Glomerular visceral epithelial cell (primary cell): ENCODE measurements around the gene UNC119.
"Not testable (repeated sequence)": the region's sequence is repeated elsewhere in the genome, so short reads cannot be mapped to it uniquely, and the experiment has no call there.

Experiments used
- DNase-seq: peaks from one replicate; pipeline ENCODE4 v3.0.0-alpha.2; 2016; ENCODE audit errors: extremely low spot score

The UNC119 gene

DNA sequence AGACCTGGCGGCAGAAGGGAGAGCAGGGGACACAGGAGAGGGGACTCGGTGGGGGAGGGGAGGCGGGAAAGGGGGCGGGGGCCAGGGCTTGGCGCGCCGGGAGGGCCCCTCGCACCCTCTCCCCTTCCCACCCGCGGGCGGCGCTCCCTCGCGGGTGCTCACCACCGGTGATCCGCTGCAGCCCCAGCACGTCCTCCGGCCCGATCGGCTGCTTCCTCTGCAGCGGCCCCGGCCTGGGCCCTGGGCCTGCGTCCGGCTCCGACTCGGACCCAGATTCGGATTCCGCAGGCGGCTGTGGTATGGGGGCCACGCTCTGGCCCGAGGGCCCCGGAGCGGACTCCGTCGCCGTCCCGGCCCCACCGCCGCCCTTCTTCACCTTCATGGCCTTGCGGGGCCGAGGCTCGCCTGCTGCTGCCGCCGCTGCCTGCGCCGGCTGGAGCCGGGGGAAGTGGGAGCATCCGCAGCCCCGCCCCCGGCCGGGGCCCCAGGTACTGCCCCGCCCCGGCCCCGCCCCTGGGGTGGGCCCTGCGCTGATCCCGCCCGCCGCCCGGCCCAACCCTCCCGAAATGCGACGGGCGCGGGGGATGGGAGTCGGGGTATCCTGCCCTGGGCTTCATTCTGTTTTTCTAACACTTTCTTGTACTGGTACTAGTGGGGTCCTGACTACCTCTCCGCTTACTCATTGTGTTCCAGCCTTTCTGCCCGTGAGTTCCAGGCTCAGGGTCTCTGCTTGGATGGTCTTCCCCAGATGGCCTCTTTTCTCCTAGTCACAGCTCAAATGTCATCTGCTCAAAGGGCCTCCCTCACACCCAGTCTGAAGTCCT is at the start of gene UNC119:
Gene UNC119 (minus strand): TSS at position 449 of the 824 bp plus-strand sequence. CDS start 67 bp downstream, at position 382.
- DNase-seq = peak; percentile 80

- DNase-seq = peak; percentile 62
Observed at GRCh38 chr17:28599311-28600184, 47.1 kb upstream of the UNC119 start.

GRCh38 chr17:28598799-28599310 is 46.4 kb upstream of the UNC119 start, which contains the start of gene SPAG5:
TSS of gene SPAG5 (minus strand) at chr17:28599025. CDS start at chr17:28598946, 79 bp downstream.
- DNase-seq = peak; percentile 95

DNA sequence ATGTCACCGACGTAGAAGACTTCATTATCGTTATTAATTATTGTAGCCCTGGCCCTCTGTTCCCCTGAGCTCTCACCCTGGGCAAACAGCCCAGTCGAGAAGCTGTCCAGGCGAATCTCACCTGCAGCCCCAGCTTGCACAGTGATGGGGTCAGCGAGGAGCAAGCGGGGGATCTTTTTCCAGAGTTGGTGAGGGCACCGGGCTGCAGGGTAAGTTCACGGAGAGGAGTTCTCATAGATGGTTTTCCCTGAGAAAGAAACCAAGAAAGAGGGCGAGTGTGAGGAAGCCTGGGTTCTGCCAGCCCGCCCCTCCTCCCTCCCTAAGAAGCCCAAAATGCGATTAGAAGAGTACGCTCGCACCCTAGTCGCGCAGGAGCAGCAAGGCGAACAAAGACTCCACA is 46.0 kb upstream of the UNC119 start:
- DNase-seq = no peak

GRCh38 chr17:28597606-28598383 is 45.4 kb upstream of the UNC119 start:
- DNase-seq = no peak

- no peak for DNase-seq
Observed at GRCh38 chr17:28592260-28592659, 39.8 kb upstream of the UNC119 start.

GRCh38 chr17:28585851-28586250 is 33.4 kb upstream of the UNC119 start:
- no peak for DNase-seq

DNA sequence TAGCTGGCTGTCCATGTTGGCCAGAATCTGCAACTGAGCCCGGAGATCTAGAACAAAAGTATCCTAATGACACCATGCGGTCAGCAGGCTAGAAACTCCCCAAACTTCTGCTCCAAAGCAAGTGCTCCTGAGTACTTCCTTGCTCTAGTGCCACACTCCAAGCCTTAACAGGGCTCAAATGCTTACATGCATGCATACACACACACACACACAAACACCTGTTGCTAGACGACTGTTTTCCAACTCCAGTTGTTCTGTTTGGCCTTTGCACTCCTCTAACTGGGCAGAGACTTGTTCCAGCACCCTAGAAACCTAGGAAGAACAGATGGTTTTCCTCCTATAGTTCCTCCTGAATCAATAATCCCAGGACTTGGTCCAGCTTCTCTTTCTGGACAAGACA is 32.0 kb upstream of the UNC119 start:
- DNase-seq = no peak

DNA sequence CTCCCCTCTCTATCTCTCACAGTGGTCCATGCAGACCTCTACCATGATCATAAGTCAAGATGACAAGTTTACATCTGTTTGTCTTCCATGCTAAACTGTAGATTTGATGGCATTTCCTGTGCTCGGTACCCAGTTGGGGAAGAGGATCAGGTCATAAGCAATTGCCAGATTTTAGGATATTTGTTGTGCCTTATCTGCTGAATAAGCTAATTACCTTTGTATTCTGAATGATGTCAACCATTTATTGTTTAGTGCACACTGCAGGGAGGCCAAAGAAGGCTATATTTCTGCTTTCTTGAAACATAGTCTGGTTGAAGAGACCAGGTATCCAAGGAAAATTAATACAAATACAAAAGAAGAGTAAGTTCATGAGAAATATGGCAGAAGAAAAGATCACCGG is 30.1 kb upstream of the UNC119 start:
- DNase-seq = no peak

GRCh38 chr17:28580959-28581358 is 28.5 kb upstream of the UNC119 start:
- no peak for DNase-seq

- no peak for DNase-seq
Observed at GRCh38 chr17:28579526-28579925, 27.1 kb upstream of the UNC119 start.

DNA sequence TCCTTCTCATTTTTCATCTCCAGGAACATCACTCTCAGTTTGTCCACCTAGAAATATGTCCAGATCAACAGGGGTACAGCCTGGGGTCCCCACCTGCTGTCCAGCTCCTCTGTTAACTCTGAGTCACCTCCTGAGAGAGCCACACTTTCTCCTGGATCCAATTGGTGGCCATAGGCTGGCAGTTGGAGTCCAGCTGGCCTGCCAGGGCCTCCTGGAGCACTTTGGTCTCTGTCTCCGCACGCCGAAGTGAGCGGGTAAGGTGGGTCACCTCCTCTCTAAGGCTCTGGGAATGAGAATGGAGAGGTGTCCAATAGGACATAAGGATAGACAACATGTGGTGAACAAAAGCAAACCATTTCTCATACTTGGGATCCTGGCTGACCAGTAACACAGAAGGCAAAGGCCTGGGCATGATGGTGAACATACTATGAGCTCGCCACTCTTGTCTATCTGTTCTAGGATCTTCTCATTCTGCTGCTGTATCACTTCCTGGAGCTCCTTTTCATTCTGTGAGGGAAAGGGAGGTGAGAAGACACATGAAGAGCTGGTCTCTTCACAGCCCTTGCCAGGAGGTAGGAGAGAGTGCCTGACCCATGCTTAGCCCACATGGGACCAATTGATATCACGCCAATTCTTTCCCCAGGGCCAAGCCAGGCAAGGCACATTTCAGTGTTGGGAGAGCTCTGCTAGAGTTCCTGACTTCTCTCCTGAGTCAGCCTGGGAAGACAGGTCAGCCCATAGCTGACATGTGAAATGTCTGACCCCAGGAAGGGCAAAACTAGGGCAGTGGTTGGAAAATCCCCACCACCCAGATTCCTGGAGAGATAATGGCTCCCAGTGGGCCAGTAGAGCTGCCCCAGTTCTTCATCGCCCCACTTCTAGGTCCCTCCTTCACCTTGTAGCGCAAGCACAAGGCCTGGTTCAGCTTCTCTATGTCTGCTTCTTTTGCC is 26.1 kb upstream of the UNC119 start:
- DNase-seq = no peak

- no peak for DNase-seq
Observed at GRCh38 chr17:28577466-28577824, 25.0 kb upstream of the UNC119 start.

GRCh38 chr17:28576758-28577465 is 24.5 kb upstream of the UNC119 start, which contains the start of gene ALDOC:
TSS of gene ALDOC (minus strand) at chr17:28576895. CDS start at chr17:28575532, 1,363 bp downstream.
- DNase-seq = peak; percentile 43

DNA sequence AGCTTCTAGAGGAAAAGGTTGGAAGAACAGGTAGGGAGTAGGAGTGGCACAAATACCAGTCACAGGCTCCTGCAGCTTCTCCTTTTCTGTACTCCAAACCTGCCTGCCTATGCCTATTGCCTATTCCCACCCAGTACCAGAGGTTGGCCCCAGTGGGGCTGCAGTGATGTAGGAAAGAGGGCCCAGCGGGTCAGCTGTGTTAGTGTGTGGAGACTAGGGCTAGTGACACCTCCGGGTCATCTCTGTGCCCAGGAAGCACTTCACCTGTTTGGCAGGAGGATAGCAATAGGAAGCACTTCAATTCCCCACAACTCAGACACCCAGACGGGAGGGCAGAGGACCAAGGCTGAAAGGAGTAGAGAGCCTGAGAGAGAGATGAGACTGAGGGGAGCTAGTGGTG is 23.6 kb upstream of the UNC119 start:
- not testable (repeated sequence) for DNase-seq

DNA sequence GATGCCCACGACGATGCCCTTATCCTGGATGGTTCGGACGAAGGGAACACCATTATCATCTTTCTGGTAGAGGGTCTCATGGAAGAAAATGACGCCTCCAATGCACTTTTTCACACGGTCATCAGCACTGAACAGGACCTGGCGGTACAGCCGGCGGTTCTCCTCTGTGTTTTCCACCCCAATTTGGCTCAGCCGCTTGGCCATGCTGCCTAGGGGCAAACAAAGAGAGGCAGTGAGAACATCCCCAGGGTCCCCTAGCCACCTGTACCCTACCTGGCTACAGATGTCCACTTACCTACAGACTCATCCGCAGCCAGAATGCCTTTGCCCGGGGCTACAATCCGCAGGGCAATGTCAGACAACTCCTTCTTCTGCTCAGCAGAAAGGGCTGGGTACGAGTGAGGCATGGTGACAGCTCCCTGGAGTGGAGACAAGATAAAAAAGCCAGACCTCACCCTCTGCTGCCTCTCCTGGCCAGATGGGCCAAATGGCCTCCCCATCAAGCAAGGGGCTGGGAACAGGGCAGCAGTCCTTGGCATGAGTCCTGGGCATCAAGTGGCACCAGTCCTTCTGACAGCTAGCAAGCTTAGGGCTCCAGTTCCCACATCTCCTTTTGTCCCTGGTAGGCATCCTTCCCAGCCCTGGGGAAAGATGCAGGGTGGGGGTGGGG is 22.8 kb upstream of the UNC119 start:
- no peak for DNase-seq

GRCh38 chr17:28574526-28574925 is 22.1 kb upstream of the UNC119 start:
- no peak for DNase-seq

GRCh38 chr17:28573966-28574480 is 21.6 kb upstream of the UNC119 start:
- DNase-seq = no peak

DNA sequence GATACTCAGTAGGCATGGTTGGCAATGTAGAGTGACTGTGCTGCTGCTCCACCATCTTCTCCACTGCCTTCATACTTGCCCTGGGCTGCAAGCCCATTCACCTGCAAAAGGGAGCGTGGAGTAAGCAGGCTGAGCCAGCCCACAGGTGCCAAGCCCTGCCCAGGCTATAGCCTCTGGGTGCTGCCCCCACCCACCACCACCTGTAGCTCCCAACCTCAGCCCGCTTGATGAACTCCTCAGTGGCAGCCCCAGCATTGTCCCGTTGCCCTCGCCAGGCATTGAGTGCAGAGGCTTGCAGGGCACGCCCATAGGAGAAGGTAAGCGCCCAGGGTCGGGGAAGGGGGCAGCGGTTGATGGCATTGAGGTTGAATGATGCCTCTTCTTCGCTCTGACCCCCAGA is 21.1 kb upstream of the UNC119 start:
- no peak for DNase-seq
